Keratinocyte (primary cell): ENCODE data around the gene COQ8A. TPM values are rescaled to one million over a fixed set of nuclear protein-coding genes. Genes with fewer than 3 reads are reported as not detected.

Experiments used
- DNase-seq: peaks from one replicate; pipeline ENCODE4 v3.0.0-alpha.2; 2011; ENCODE audit warnings: low read depth, missing footprints, low spot score
- FAIRE-seq: peaks from 2 replicates; lab custom pipeline; 2011; peaks lifted over from hg19 to GRCh38; lab: Jason Lieb, UNC
- H2AFZ ChIP-seq: 2 replicates; pipeline ENCODE4 v1.6.0; 2012; ENCODE audit warnings: low read length, control low read depth, inconsistent platforms; ENCODE audit not compliant: control insufficient read depth
- H3K27ac ChIP-seq: 2 replicates; pipeline ENCODE4 v1.5.1; 2011; ENCODE audit warnings: low read length; ENCODE audit not compliant: control insufficient read depth, insufficient read depth
- H3K27me3 ChIP-seq: 3 replicates; pipeline ENCODE4 v1.6.0; 2011; ENCODE audit warnings: low read length; ENCODE audit not compliant: control insufficient read depth, insufficient read depth; ENCODE audit errors: extremely low read depth
- H3K36me3 ChIP-seq, 2 experiments: 2 replicates in 1 of 2; 3 replicates in 1 of 2; pipeline ENCODE4 v1.5.1; 2011; ENCODE audit warnings: low read length in 2 of 2, mild to moderate bottlenecking in 1 of 2; ENCODE audit not compliant: control insufficient read depth in 2 of 2, insufficient read depth in 2 of 2; ENCODE audit errors: extremely low read depth in 1 of 2
- H3K4me1 ChIP-seq: 3 replicates; pipeline ENCODE4 v1.5.1; 2011; ENCODE audit warnings: low read length; ENCODE audit not compliant: control insufficient read depth, insufficient read depth; ENCODE audit errors: extremely low read depth
- H3K4me2 ChIP-seq: 3 replicates; pipeline ENCODE4 v1.6.0; 2011; ENCODE audit warnings: low read depth, low read length; ENCODE audit not compliant: control insufficient read depth, insufficient read depth; ENCODE audit errors: extremely low read depth
- H3K4me3 ChIP-seq, 3 experiments: fragments of 200-600 bp in 1 of 3; sonication (generic) in 1 of 3; 2 replicates in 2 of 3; 3 replicates in 1 of 3; pipeline ENCODE4 v1.5.1; 2011 to 2016; ENCODE audit warnings: low read length in 3 of 3, mild to moderate bottlenecking in 3 of 3, control low read depth in 2 of 3, inconsistent platforms in 1 of 3, low read depth in 1 of 3, mixed read lengths in 1 of 3, mixed run types in 1 of 3, moderate library complexity in 1 of 3; ENCODE audit not compliant: control insufficient read depth in 2 of 3, insufficient read depth in 2 of 3; ENCODE audit errors: extremely low read depth in 1 of 3
- H3K79me2 ChIP-seq: 2 replicates; pipeline ENCODE4 v1.6.0; 2012; ENCODE audit warnings: low read length; ENCODE audit not compliant: control insufficient read depth, insufficient read depth
- H3K9ac ChIP-seq: 3 replicates; pipeline ENCODE4 v1.6.0; 2011; ENCODE audit warnings: low read length; ENCODE audit not compliant: control insufficient read depth, insufficient read depth; ENCODE audit errors: extremely low read depth
- H3K9me1 ChIP-seq: 3 replicates; pipeline ENCODE4 v1.6.0; 2011; ENCODE audit warnings: low read length; ENCODE audit not compliant: control insufficient read depth, insufficient read depth; ENCODE audit errors: extremely low read depth
- H3K9me3 ChIP-seq: 2 replicates; pipeline ENCODE4 v1.5.1; 2012; ENCODE audit warnings: low read depth, low read length; ENCODE audit not compliant: control insufficient read depth
- H4K20me1 ChIP-seq: 3 replicates; pipeline ENCODE4 v1.6.0; 2011; ENCODE audit warnings: low read length; ENCODE audit not compliant: control insufficient read depth, insufficient read depth; ENCODE audit errors: extremely low read depth
- EZH2 ChIP-seq: IDR thresholded peaks from one replicate; pipeline ENCODE4 v1.6.1; 2012; ENCODE audit warnings: inconsistent platforms, mild to moderate bottlenecking, low read length, moderate library complexity
- dilution Hi-C: fragments of 300-500 bp; cut with MboI; formaldehyde crosslinking; loops from one replicate; pipeline ENCODE4 v1.7.0; 2020; ENCODE audit warnings: low sequenced_read_pairs; ENCODE audit not compliant: extremely low pct_ligation_motif_present
- polyA plus RNA-seq, 5 experiments: library from polyadenylated mRNA; depleted of rRNA in 3 of 5; stranded (reverse) in 3 of 5; stranded (forward) in 1 of 5; unstranded in 1 of 5; fragments of >200 nt; gene quantifications; 1 replicate in 1 of 5; 2 replicates in 3 of 5; 3 replicates in 1 of 5; pipeline versions ENCODE4 v1.2.1 to v1.2.3, GENCODE V29; 2011 to 2012; ENCODE audit warnings: missing spikeins in 2 of 5, low read depth in 1 of 5, low replicate concordance in 1 of 5
- TF ChIP-seq, protein P1 (sequence below), 3 experiments: IDR thresholded peaks in 1 of 3; conservative IDR thresholded peaks in 1 of 3; optimal IDR thresholded peaks in 1 of 3; 2 replicates in 2 of 3; 3 replicates in 1 of 3; pipeline versions ENCODE3 to v1.5.1; 2011; ENCODE audit warnings: low read length in 3 of 3, mild to moderate bottlenecking in 3 of 3, moderate library complexity in 2 of 3, control low read depth in 1 of 3, inconsistent platforms in 1 of 3; ENCODE audit not compliant: insufficient read depth in 2 of 3; ENCODE audit errors: extremely low read depth in 1 of 3

The COQ8A gene
- polyA plus RNA-seq, 1 donor (not counting 4 experiments of a cell fraction or from before 2014, with no cell fraction given) = 3.8 TPM

DNA sequence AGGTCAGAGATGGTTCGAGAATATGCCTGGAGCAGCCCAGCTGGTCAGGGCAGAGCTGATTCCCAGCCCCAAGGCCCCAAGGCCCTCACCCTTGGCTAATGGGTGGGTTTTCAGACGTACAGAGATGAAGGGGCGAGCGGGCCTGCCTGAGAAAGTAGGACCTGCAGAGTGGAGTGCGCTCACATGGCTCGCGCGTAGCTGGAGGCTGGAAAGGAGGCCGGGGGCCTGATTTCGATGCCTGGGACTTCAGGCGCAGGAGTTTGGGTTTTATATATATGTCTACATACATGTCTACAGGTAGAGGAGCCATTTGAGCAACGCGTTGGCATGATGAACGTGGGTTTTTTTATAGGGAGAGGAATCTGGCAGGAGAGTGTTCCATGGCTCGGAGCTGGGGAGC lies 8.9 kb downstream of the COQ8A start:
- no peaks in the 10 kb centered on the region for H3K4me1 ChIP-seq
- no peak overlapping the region for H3K4me2 ChIP-seq
- dilution Hi-C loops = no loop called here
- DNase-seq (no peak), FAIRE-seq (no peak)
- H3K27ac ChIP-seq = no peak overlapping the region
- H2AFZ ChIP-seq = no peak overlapping the region
- no peak overlapping the region for H3K4me3 ChIP-seq
- no peaks in the 10 kb centered on the region for H3K9me3 ChIP-seq
- H4K20me1 ChIP-seq = no peaks in the 10 kb centered on the region
- H3K27me3 ChIP-seq = peaks cover 2% of the 10 kb centered on the region
- H3K9ac ChIP-seq = no peak overlapping the region
- H3K9me1 ChIP-seq = no peaks in the 10 kb centered on the region
- H3K79me2 ChIP-seq = no peaks in the 10 kb centered on the region
- TF ChIP-seq, protein P1, sequence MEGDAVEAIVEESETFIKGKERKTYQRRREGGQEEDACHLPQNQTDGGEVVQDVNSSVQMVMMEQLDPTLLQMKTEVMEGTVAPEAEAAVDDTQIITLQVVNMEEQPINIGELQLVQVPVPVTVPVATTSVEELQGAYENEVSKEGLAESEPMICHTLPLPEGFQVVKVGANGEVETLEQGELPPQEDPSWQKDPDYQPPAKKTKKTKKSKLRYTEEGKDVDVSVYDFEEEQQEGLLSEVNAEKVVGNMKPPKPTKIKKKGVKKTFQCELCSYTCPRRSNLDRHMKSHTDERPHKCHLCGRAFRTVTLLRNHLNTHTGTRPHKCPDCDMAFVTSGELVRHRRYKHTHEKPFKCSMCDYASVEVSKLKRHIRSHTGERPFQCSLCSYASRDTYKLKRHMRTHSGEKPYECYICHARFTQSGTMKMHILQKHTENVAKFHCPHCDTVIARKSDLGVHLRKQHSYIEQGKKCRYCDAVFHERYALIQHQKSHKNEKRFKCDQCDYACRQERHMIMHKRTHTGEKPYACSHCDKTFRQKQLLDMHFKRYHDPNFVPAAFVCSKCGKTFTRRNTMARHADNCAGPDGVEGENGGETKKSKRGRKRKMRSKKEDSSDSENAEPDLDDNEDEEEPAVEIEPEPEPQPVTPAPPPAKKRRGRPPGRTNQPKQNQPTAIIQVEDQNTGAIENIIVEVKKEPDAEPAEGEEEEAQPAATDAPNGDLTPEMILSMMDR (optimal IDR thresholded peaks at IDR 0.05 in 1 of 3, IDR thresholded peaks at IDR 0.05 in 1 of 3, conservative IDR thresholded peaks at IDR 0.05 in 1 of 3; ENCODE audit: extremely low read depth in 1 of 3, insufficient read depth in 2 of 3, low read length in 3 of 3) = no peak
- TF ChIP-seq EZH2 = no peak
- no peaks in the 10 kb centered on the region for H3K36me3 ChIP-seq

GRCh38 chr1:226949401-226949800 lies 9.3 kb downstream of the COQ8A start:
- dilution Hi-C loops = no loop called here
- Histone ChIP-seq H3K27me3 (no peaks in the 10 kb centered on the region), H4K20me1 (no peaks in the 10 kb centered on the region), H3K4me2 (no peak overlapping the region), H3K27ac (no peak overlapping the region), H2AFZ (no peak overlapping the region), H3K36me3 (no peaks in the 10 kb centered on the region), H3K4me1 (no peaks in the 10 kb centered on the region), H3K79me2 (no peaks in the 10 kb centered on the region), H3K4me3 (no peak overlapping the region), H3K9me3 (no peaks in the 10 kb centered on the region), H3K9ac (no peak overlapping the region), H3K9me1 (no peaks in the 10 kb centered on the region)
- DNase-seq (no peak), FAIRE-seq (no peak)
- TF ChIP-seq, protein P1 (optimal IDR thresholded peaks at IDR 0.05 in 1 of 3, IDR thresholded peaks at IDR 0.05 in 1 of 3, conservative IDR thresholded peaks at IDR 0.05 in 1 of 3; ENCODE audit: extremely low read depth in 1 of 3, insufficient read depth in 2 of 3, low read length in 3 of 3) = no peak
- TF ChIP-seq EZH2 = no peak
